Ovary (tissue), 3 donors: ENCODE results near the gene ITGB5.

Source experiments
- POLR2A ChIP-seq: fragments of 450-650 bp; IDR thresholded peaks from one replicate; pipeline ENCODE4 v1.6.1; 2017; ENCODE audit warnings: antibody characterized with exemption, mild to moderate bottlenecking, moderate library complexity
- TF ChIP-seq, protein P1 (sequence below), 3 donors: fragments of 450-650 bp in 2 of 3; fragments of 200-600 bp in 1 of 3; IDR thresholded peaks; one replicate each; pipeline versions ENCODE4 v1.5.1 to v1.8.0; 2016 to 2022; ENCODE audit warnings: antibody characterized with exemption in 3 of 3, mild to moderate bottlenecking in 1 of 3
- donor health status: DM: no; HTN: no; CAD: no.

DNA sequence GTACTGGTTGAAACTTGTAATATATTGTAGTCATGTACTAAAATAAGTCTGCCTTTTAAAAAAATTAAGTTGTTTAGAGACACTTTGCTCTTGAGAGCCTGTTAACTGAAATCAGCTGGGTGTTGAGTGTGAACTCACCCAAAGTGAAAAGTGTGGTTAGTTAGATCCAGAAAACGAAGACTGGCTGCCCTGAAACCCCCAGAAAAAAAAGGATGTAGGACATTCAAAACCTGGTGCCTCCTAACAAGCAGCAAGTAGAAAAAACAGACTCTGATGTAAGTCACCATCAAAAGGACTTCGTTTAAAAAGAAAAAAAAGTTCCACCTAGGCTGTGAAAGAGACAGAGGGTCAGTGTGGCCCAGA is 116.1 kb downstream of the ITGB5 start:
- TF ChIP-seq, protein P1, sequence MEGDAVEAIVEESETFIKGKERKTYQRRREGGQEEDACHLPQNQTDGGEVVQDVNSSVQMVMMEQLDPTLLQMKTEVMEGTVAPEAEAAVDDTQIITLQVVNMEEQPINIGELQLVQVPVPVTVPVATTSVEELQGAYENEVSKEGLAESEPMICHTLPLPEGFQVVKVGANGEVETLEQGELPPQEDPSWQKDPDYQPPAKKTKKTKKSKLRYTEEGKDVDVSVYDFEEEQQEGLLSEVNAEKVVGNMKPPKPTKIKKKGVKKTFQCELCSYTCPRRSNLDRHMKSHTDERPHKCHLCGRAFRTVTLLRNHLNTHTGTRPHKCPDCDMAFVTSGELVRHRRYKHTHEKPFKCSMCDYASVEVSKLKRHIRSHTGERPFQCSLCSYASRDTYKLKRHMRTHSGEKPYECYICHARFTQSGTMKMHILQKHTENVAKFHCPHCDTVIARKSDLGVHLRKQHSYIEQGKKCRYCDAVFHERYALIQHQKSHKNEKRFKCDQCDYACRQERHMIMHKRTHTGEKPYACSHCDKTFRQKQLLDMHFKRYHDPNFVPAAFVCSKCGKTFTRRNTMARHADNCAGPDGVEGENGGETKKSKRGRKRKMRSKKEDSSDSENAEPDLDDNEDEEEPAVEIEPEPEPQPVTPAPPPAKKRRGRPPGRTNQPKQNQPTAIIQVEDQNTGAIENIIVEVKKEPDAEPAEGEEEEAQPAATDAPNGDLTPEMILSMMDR (IDR thresholded peaks at IDR 0.05): no peak
- no peak for TF ChIP-seq POLR2A
